RWPE1 (cell line): ENCODE results near the gene AUNIP.

Experiments
- CTCF ChIA-PET: fragments of 350-600 bp; sonication (Branson Sonifier 250); formaldehyde crosslinking; extraction: SDS; loops from one replicate; lab custom pipeline; 2021; lab: Yijun Ruan, JAX
- POLR2A ChIA-PET: fragments of 400-600 bp; formaldehyde crosslinking; extraction: SDS; loops from one replicate; lab custom pipeline; 2020; ENCODE audit warnings: antibody characterized with exemption; ENCODE audit not compliant: low non-redundant PET; lab: Yijun Ruan, JAX
- DNase-seq: peaks from one replicate; pipeline ENCODE4 v3.0.0; 2012; ENCODE audit warnings: low spot score
- H3K27ac ChIP-seq: fragments of 450-650 bp; 2 replicates; pipeline ENCODE4 v1.5.1; 2017
- TF ChIP-seq, protein P1 (sequence below): fragments of 450-650 bp; conservative IDR thresholded peaks from 2 replicates; pipeline ENCODE4 v1.5.1; 2017; ENCODE audit warnings: low read depth, mild to moderate bottlenecking

Gene AUNIP

DNA sequence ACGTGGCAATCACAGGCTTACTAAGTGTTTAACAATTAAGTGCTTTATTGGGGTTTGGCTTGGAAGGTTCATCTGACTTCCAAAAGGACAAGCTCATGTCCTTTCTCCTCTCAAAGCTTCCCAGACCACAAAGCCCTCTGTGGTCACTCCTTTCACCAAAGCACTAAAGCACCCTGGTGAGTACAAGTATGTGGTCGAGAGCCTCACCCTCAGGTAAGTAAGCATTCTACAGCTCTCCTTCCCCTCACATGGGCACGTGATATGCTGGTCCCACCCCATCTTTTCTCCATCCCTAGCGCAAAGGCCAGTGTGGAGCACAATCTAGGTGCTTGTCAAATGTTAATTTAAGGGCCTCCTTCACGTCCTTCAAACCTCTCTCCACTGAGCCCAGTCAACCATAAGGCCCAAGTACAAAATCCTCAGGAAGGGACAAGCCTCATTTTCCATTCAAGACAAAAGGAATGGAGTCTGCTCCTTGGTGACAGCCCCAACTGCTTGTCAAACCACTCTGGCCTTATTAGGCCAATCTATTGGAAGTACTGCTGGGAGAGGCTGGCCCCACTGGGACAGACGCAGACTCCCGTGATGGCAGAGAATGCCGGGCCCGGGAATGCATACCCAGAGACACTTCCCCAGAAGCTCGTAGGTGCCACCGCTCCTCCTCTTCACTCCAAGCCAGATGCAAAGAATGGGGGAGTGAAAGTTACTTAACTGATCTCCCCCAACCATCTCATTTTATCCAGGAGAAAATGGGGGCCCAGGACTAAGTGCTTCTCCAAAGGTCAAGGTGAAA lies 39.2 kb upstream of the AUNIP start:
- ChIA-PET POLR2A (no interaction called here), CTCF (interaction anchor here (0.7 to 0.8 kb wide), 2 partner anchors 99 to 460 kb away, joined by 3 read pairs; partner anchors contain the start of gene PAFAH2)
- H3K27ac ChIP-seq: peak overlapping the region; percentile 99
- TF ChIP-seq, protein P1, sequence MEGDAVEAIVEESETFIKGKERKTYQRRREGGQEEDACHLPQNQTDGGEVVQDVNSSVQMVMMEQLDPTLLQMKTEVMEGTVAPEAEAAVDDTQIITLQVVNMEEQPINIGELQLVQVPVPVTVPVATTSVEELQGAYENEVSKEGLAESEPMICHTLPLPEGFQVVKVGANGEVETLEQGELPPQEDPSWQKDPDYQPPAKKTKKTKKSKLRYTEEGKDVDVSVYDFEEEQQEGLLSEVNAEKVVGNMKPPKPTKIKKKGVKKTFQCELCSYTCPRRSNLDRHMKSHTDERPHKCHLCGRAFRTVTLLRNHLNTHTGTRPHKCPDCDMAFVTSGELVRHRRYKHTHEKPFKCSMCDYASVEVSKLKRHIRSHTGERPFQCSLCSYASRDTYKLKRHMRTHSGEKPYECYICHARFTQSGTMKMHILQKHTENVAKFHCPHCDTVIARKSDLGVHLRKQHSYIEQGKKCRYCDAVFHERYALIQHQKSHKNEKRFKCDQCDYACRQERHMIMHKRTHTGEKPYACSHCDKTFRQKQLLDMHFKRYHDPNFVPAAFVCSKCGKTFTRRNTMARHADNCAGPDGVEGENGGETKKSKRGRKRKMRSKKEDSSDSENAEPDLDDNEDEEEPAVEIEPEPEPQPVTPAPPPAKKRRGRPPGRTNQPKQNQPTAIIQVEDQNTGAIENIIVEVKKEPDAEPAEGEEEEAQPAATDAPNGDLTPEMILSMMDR: no peak
- no peak for DNase-seq

DNA sequence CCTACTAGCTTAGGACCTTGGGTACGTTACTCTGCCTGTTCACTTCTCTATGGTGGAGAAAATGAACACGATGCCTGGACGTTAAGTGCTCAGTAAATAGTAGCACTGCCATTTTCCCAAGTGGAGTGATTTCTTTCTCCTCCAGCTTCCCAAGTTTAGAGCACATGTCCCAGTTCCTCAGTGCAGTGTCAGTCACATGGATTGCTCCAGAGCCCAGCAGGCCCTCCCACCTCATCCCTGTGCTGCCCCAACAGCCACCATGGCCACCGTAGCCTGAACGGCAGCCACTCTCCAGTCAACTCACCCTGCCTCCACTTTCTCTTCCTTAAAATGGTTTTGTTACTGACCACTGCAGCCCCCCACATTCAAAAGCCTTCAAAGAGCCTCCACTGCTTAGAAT lies 38.5 kb upstream of the AUNIP start:
- TF ChIP-seq, protein P1: no peak
- no peak for DNase-seq
- CTCF ChIA-PET: interaction anchor here (0.7 kb wide), 1 partner anchor 461 kb away, joined by 3 read pairs; no protein-coding TSS in a partner anchor
- H3K27ac ChIP-seq: peak overlapping the region; percentile 99
- POLR2A ChIA-PET: no interaction called here

DNA sequence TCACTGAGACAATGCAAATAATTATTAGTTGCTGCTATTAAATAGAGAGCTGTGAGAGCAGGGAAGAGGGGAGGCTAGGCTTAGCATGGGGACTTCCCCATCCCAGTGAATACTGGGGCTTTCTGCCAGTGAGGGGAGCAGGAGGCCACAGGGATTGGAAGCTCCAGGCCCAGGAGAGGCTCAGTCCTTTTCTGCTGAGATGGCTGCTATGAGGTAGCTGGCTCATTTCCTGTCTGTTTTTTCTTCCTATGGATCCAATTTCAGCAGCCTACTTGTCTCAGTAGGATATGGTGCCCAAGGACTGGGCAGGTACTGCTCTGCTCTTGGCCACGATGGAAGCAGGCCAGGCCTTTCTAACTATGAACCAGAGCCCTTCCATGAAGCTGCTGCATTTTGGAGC lies 37.0 kb upstream of the AUNIP start:
- no peak for DNase-seq
- H3K27ac ChIP-seq: peak overlapping the region; percentile 99
- TF ChIP-seq, protein P1: no peak
- ChIA-PET POLR2A (interaction anchor here (0.6 kb wide), 1 partner anchor 248 kb away, joined by 3 read pairs; no protein-coding TSS in a partner anchor), CTCF (interaction anchor here (0.6 to 2.2 kb wide), 9 partner anchors 8 to 162 kb away, joined by 3 to 12 read pairs (median 3); partner anchors contain the start of genes PAFAH2, PAQR7 and SLC30A2)

DNA sequence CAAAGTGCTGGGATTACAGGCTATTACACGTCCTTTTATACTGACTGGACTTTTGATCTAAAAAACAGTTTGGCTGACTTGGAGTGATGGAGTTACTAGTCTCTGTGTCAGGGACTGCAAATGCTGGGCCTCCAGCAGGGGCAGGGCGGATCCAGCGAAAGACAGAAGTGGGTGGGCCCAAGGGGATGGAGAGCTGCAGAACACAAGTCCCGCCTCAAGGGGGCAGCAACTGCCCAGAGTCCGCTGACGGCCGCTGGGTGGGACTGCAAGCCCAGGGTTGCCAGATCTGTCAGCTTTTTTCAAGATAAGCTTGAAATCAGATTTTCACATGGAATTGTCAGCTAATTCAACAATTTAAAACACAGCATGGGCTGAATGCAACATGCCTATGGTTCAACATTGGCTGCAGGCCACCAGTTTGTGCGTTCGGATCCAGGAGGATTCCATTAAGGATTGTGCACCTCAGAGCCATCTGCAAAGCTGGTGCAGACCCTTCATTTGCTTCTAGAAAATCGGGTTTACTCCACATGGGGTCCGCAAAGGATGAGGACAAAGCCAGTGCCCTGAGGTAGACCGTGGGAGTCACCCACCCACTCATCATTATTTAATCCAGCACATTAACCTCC lies 36.2 kb upstream of the AUNIP start:
- ChIA-PET CTCF (interaction anchor here (0.6 to 2.2 kb wide), 16 partner anchors 8 to 426 kb away, joined by 3 to 12 read pairs (median 4); partner anchors contain the start of genes PAFAH2, PAQR7 and SLC30A2), POLR2A (interaction anchor here (0.8 kb wide), 1 partner anchor 21 kb away, joined by 3 read pairs; no protein-coding TSS in a partner anchor)
- H3K27ac ChIP-seq: peak overlapping the region; percentile 99
- TF ChIP-seq, protein P1: peak; percentile 94
- DNase-seq: peak; percentile 94

DNA sequence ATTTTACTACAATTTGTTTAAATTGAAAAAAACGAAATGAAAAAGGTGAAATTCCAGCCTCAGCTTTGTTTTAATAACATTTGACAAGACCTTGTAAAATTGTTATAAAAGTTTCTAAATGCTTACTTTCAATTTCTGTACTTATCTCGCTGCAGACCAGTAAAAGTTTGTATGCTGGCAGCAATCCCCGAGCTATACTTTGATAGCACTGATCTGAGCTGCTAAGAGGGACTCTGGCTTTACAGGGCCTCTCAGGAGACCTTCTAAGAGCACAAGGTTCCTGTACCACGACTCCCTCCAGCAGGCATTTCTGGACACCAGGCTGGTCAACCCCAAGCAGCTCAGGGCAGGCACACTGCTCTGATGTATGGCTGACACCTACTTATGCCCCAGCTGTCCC lies 33.9 kb upstream of the AUNIP start:
- CTCF ChIA-PET: interaction anchor here (1.0 to 1.3 kb wide), 2 partner anchors 82 to 105 kb away, joined by 3 read pairs; partner anchors contain the start of gene PAFAH2
- H3K27ac ChIP-seq: peak overlapping the region; percentile 99

More for the DNA sequence above, 33.9 kb upstream of the AUNIP start:
- no peak for DNase-seq
- TF ChIP-seq, protein P1: no peak
- POLR2A ChIA-PET: interaction anchor here (4.3 kb wide), 1 partner anchor 18 kb away, joined by 18 read pairs; the partner anchor contains the start of gene PAQR7
